SW 1271 (cell line): Measurements from ENCODE around the gene TTLL13.
A peak's percentile ranks its signal among the peaks of the same experiment; 100 is the strongest.
"Not testable (repeated sequence)": the region's sequence is repeated elsewhere in the genome, so short reads cannot be mapped to it uniquely, and the experiment has no call there.

ENCODE experiments used
- DNase-seq, 2 experiments: peaks; one replicate each; lab custom pipeline; 2025; lab: John Stamatoyannopoulos, UW

The TTLL13 gene

GRCh38 chr15:90287101-90287500 is 37.7 kb downstream of the TTLL13 start:
- no peak for DNase-seq

- DNase-seq: no peak
Observed at GRCh38 chr15:90287946-90288345, 38.6 kb downstream of the TTLL13 start.

DNA sequence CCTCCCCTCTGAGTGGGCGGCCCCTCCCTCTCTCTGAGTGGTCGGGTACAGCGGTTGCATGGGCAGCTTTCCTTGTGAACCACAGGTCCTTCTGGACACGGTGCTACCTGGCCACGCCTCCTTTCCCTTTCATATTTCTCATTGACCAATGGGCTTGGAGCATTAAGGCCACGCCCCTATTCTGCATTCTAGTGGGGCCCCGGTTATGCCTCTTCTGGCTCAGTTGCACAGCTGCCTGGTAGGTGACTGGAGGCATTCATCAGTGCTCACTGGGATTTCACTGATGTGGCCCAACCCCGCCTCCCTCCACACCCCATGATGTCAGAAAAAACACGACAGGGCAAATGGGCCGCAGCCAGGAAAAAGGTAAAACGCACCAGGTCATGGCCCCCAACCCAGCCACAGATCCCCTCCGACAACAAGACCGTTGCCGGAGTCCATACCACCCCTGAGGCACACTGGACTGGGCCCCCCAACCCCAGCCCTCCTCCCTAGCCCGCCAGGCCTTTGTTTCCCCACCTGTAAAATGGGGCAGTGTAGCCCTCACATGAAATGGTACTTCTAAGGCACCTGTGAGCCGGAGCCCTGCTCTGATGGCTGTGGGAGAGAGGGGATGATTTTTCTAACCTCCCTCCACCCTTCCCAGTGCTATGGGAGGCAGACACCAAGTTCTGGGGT is 42.5 kb downstream of the TTLL13 start:
- DNase-seq: peak in 1 of 2 experiments; percentile 50

DNA sequence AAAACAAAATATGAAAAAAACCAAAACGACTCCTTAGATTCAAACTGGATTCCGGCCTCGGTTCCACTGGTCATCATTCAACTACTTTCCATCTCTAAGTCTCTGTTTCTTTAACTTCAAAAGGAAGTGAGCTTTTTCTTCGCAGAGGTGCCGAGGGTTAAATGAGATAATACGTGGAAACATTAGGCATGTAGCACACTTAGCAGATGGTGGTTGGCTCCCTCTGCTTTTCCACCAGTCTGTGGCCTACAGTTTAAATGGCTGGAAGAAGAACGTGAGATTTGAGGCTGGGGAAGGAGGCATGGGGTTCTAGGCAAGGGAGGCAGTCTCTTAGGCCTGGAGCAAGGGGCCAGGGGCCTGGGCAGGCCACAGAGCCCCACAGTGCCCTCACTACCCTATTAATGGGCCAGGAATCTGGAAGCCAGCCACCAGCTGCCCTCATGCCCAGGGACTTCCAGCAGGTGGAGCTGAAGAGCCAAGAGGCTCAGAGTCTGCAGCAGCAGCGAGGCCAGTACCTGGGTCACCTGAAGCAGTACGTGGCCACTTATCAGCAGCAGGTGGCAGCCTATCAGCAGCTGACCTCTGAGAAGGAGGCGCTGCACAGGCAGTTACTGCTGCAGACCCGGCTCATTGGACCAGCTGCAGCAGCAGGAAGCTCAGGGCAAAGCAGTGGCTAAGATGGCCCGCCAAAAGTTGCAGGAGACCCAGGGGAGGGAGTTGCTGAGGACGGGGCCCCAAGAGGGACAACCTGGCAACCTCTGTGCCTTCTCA is 43.9 kb downstream of the TTLL13 start:
- peak; percentile 54 to 67 for DNase-seq

DNA sequence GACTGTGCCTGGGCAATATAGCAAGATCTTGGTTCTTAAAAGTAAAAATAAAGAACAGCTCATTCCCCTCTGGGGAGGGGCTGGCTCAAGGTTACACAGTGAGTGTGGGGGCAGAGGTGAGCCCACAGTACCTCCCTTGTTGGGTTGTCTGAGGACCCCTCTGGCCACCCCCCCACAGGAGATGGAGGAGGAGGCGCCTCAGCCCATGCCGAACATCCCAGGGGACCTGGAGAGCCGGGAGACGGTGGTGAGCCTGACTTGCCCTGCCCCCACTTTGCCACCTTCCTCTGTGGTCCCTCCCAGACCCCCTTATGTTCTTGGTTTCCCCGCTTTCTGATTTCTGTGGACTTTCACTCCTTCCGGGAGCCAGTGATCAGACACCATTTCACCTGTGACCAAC is 44.8 kb downstream of the TTLL13 start:
- DNase-seq: no peak

DNA sequence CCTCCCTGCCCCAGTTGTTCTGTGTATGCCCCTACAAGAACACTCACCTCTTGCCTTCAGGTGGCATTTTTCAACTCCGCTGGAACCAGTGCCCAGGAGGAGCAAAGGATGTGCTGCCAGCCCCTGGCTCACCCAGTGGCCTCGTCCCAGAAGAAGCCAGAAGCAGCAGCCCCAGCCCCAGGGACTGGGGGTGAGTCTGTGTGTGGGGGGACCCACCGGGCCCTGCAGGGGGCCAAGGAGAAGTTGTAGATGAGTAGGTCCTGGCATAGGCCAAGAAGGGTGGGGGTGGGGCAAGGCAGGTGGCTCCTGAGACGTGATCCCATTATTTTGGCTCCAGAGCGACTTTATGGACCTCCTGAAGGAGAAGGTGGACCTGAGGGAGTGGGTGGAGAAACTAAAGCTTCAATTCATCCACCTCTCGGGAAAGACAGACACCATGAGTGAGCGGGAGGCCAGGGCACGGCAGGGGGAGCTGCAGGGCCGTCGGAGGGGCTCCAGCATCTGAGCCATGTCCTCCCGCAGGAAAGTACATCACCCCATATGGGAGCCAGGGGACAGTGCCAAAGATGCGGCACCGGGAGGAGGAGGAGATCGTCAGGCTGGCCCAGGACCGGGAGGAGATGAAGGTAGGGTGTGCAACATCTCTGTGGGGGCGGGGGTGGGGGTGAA is 45.4 kb downstream of the TTLL13 start:
- no peak for DNase-seq

DNA sequence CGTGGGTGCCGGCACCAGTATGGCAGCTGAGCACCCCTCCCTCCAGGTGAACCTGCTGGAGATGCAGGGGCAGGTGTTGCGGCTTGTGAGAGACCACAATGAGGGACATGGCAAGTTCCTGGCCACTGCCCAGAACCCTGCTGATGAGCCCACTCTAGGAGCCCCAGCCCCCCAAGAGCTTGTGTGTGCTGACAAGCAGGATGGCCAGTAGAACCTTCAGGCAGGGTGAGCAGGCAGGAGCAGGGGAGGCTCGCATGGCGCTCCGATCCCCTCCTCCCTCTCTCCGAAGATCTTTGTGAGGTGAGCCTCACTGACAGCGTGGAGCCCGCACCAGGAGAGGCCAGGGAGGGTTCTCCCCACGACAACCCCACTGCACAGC is 45.9 kb downstream of the TTLL13 start:
- no peak for DNase-seq

DNA sequence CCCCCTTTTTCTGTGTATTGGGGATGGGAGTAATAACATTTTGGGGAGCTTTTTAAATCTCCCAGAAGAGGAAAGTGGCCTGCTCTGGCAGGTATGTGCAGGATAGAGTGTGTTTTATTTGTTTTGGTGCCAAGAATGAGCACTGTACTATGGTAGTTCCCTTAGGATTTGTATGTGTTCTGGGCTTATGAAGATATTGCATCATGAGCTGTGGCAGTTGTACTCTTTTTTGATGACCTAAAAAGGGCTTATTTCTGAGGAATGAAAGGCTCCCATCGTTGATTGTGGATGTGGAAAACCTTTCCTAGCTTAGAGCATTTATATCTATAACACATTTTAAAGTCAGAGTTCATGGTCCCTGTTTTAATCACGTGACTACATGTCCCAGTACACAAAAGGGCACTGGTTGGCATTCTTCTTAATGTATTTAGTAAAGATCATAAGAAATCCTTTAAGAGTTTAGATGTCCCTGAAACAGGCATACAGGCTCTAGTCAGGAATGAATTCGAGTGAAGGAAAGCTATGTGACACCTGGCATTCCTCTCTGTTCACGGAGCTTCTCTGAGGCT is 47.0 kb downstream of the TTLL13 start:
- DNase-seq: not testable (repeated sequence)

DNA sequence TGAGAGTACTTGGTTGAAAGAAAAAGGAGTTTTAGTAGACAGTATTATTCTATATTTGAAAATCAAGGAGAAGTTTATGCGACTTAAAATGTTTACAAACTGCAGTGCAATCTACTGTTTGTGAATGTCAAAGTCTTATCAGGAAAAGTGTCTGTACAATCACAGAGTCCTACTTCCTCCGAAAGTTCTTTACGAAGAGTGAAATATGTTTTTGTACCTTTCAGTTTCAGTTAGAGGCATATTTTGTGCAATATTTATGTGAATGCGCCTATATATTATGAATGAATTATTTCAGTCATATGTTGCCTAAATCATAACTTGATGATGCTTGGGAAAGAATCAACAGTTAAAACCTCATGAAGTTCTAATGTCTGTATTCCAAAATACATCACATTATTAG is 47.7 kb downstream of the TTLL13 start:
- no peak for DNase-seq

DNA sequence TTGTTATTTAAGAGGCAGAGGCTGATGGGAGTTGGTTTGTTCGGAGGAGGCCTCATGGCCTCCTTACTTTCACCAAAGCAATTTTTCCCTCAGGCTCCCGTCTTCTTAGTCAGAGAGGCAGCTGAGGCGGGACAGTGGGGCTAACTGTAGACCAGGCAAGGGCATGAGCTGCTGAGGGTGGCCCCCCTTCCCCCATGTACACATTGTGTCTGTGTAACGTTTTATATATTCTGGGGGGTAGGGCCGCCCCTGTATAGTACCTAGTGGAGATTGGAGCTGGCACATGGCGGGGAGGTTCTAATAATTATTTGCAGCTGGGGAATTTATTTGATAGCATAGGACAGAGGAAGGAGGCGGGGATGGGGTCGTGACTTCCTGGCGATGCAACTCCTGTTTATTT is 51.2 kb downstream of the TTLL13 start:
- DNase-seq: no peak

DNA sequence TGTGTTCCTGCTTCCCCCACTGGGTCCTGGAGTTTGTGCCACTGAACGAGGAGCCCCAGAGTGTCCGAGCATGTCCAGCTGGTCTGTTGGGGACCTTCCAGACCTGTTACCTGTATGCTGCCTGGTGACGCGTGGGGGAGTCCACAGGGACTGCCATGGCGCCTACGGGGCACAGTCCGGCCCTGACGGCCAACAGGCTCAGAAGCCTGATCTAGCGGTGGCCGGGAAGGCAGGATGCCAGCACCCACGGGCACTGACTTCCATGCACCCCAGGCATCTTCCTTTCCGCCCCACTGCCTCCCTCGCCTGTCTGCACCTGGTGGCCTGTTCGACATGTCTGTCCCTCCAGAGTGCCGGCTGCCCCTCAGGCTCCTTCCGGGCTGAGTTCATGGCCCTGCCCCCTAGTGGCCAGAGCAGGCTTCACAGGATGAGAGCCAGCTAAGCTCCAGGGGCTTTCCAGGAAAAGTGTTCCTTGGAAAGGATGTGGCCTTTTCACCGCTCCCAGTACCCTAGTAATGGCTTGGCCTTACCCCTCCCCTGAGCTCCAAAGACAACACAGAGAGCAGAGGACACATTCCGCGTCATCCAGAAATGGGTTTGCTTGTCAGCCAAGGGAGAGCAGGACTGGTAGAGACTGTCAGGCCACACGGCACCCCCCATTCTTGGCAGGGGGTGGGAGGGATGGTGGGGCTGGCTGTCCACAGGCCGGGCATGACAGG is 51.8 kb downstream of the TTLL13 start:
- peak; percentile 31 to 49 for DNase-seq

- no peak for DNase-seq
Observed at GRCh38 chr15:90301707-90302300, 52.4 kb downstream of the TTLL13 start.

- DNase-seq: not testable (repeated sequence)
Observed at GRCh38 chr15:90305355-90305754, 56.0 kb downstream of the TTLL13 start.

GRCh38 chr15:90305932-90306331 is 56.6 kb downstream of the TTLL13 start:
- DNase-seq: no peak

DNA sequence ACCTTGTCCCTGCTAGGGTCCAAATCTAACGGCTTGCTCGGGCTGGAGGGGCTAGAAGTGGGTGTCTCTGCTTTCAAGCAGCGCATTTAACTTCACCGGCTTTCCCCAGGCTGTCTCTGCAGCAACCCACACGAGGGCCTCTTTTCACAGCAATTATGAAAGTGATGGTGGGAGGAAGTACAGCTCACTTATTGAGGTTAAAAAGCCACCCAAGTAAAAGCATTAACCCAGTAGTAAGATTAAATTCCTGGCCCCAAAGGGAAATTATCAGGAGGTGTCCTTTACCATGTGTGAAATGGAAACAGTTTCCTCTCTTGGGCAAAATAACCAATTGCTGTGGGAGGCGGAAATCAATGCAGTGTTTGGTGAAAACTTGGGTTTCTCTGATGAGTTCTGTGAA is 57.2 kb downstream of the TTLL13 start:
- no peak for DNase-seq

- no peak for DNase-seq
Observed at GRCh38 chr15:90307661-90308060, 58.3 kb downstream of the TTLL13 start.

DNA sequence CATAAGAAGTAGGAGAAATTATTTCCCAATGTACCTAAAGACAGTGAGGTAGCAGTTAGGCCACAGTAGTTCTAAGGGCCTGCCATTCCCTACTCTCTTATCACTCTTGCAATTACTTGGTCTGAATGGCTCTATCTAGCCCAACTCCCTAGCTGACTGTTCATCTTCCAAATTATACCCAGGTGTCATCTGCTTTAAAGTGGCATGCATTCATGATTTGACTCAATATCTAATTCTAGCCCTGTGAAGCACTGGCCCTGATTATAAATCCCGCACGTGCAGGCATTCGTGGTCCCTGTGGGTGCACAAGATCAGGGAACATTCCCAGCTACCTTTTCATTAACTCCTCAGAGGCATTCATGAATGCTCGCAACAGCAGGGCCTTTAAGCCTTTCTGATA is 59.7 kb downstream of the TTLL13 start:
- DNase-seq: no peak
